Measurements from ENCODE around the gene DLG2.

Gene DLG2

DNA sequence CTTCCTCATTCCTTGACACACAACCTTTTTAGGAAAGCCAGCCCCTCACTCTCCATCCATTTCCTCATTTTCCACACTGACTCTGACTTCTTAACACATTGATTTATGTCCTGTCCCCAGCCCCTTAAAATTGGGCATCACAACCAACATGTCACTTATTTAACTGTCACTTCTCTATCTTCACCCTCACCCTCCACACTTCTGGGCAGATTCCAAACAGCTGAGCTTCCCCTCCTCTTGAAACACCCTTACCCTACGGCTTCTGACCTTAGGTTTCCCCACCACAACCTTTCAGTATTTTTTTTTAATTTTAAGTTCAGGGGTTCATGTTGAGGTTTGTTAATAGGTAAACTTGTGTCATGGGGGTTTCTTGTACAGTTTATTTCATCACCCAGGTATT is 696.3 kb downstream of the DLG2 start:
- H3K4me3 ChIP-seq (ENCODE audit: low read depth, low read length): no peak overlapping the region

DNA sequence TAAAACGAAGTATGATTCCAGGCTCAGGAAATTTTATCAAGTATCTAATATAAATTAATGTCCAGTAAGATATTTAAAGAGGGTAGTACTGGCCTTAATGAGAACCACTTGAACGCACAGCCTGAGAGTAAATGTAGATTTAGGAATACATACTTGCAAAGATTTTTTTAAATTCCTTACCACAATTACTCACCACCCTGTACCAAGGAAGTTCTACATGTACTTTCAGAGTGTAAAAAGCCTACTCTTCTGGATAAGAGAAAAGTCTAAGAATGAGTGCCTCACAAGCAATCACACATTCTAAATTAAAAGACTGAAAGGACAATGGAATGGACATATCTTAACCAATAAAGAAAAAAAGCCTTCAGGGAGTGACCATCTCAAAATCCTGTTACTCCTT is 697.4 kb downstream of the DLG2 start:
- no peak overlapping the region for H3K4me3 ChIP-seq (ENCODE audit: low read depth, low read length)

DNA sequence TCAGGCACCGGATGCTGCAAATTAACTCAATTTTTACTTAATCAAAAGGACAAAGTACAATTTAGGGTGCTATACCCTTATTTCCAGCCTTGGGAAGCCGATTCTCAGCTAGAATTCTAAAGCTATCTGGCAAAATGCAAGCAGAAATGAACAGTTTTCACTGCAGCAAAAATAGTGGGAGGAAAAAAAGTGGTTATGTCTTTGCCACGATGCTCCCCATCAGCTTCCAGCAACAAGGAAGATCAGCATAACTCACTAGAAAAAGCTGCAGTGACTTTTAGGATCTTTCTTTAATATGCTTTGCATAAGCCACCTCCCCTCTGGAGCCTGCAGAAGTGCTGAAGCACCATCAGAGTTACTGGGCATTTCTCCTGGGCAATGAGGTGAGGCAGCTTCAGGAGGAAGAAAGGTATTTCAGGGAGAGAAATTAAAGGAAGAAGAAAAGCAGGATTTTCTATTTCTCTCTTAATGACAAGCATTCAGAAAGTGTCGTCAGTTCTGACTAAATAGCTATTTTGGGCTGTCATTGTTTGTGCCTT is 702.9 kb downstream of the DLG2 start:
- H3K4me3 ChIP-seq (ENCODE audit: low read depth, low read length): no peak overlapping the region

DNA sequence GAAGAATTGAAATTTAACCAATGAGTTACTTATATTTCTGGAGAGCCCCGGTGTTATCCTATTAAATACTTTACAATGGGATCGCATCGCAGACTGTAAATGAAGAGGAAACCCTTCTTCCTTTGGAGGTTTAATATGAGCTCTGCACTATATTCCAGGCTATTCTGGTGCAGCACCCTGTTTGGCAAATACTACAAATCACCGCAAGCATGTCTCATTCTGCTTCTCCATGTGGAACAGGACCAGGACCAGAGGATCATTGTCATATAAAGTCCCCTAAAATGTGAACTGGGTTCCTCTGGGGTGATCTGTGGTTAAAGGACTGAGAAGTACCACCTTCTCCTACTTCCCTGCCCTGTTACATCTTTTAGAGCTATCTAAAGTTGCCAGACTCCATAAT is 703.7 kb downstream of the DLG2 start:
- H3K4me3 ChIP-seq (ENCODE audit: low read depth, low read length): no peak overlapping the region

DNA sequence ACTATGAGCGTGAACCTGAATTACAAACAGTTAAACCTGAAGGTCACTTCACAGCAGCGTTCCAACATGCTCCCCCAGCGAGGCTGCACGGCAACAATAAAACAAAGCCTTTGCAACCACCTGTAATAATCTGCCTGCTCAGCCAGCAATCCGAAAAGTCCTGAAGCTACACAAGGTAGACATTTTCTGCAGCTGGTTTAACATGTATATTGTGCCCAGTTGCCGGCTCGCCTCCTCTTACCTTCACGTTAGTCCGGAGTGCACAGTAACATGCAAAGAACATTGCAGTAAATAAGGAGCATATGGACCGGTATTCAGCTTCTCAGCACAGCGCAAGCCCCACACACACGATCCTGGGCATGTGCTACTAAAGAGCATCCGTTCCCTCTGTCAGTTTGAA is 704.3 kb downstream of the DLG2 start:
- no peak overlapping the region for H3K4me3 ChIP-seq (ENCODE audit: low read depth, low read length)

DNA sequence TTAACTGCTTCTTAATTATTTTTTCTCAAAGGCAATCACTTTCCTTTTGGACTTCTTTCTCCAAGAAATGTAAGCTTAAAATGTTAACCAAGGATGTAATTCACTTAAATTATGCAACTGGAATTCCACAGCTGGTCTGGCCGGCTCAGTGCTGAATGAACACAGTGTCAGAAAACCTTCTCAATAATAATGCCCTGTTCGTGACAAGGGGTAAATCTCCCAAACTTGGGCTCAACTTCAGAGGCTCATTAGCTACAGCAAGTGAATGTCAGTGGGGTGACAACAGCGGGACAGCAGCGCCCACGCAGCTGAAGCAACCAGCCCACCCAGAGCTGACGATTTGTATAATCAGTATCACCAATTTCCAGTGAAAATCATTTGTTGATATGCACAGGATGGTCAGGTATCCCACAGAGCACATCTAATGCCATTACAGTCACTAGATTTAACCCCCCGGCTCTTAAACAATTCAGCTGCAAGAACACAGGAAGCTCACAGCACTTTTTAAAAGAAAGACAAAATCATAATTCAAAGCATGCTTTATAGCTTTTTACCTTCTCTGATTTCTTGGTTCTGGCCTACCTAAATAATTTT is 704.8 kb downstream of the DLG2 start:
- no peak overlapping the region for H3K4me3 ChIP-seq (ENCODE audit: low read depth, low read length)

DNA sequence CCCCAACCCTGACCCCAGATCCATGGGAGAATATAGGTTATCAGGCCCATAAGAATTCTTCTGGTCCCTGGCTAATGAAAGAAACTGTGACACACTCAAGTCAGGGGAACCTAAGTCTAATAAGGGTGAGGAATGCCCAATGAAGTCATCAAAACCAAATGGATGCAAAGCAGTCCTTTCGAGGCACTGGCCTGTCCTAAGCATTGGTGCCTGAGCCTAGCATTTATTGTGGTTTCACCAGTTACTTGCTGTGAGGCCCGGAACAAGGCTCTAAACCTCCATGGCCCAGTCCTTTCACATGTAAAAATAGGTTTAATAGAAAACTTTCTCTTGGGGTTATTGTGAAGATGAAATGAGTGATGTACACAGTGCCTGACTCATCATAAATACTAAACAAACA is 712.6 kb downstream of the DLG2 start:
- no peak overlapping the region for H3K4me3 ChIP-seq (ENCODE audit: low read depth, low read length)

DNA sequence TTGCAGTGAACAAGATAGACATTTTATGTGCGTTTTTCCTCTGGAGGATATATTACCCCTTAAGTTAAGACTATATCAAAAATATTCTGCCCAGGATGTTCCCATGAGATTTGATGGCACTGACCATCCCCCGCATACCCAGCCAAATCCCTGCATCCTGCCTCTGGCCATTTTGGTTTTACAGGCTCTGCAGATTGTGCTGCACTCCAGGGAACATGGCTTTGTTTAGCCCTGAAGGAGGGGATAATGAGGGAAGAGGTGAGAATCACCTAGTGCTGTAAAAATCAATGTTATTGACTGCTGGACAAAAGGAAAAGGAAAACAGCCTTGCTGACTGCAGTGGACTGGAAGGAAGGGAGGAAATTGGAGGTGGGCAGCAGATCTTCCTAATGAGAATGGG is 717.4 kb downstream of the DLG2 start:
- H3K4me3 ChIP-seq (ENCODE audit: low read depth, low read length): no peak overlapping the region

DNA sequence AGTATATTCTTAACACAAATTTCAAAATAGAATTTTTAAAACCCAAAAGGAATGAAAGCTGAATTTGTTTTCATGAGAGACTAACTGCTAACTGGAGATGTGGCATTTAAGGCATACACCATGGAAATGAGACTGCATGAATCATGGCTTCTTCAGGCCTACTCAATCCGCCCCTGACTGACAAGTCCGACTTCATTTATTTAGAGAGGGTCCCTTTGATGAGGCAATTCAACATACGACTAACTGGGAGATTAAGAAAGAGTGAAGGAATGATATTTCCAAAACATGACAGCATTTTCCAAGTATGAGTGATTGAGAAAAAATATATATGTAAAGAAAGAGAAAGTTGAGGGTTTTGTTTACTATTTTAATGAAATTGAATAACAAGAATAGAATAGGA is 720.1 kb downstream of the DLG2 start:
- H3K4me3 ChIP-seq (ENCODE audit: low read depth, low read length): no peak overlapping the region

DNA sequence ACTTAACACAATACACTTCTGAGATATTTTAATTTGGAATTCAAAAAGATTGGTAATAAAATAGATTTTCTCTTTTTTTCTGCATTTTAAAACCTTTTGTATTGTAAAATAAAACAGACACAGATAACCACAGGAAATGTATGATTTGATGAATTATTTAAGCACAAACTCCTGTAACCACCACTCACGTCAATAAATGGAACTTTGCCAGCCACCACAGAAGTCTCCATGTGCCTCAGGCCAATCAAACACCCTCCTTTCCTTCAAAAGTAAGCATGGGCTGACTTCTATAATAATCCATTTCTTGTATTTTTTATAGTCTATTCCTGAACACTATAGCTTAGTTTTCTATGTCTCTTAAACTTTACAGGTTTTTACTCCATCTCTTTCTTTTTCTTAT is 721.7 kb downstream of the DLG2 start:
- H3K4me3 ChIP-seq (ENCODE audit: low read depth, low read length): no peak overlapping the region

DNA sequence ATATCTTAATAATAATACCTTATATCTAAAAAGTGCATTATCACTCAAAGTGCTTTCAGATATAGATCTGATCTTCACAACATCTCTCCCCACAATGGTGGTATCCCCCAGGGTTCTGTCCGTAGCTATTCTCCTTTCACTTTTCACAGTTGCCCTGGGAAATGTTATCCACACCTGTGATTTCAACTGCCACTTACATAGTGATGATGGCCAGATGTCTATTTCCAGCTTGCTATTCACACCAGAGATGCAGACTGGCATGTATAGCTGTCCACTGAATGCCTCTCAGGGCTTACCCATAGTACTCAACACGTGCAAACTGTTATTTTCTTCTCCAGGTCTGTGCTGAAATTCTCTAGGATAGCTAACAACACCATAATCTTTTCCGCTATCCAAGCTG is 724.7 kb downstream of the DLG2 start:
- no peak overlapping the region for H3K4me3 ChIP-seq (ENCODE audit: low read depth, low read length)

DNA sequence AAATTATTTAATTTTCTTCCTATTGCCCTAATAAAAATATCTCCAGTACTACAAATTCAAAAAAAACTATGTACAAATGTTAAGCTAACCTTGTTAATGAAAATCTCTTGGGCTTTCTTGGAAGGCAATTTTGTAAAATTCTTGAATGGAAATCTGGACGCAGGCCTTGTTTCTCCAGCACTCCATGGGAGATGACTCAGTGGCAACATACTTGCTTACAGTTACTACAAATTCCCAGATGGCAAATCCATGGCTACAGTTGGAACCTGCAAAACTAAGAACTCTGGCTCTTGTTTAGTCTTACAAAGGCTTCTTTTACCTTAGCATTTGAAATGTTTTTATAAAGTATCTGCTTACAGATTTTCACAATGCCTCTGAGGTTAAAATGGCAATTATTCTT is 725.2 kb downstream of the DLG2 start:
- H3K4me3 ChIP-seq (ENCODE audit: low read depth, low read length): no peak overlapping the region

DNA sequence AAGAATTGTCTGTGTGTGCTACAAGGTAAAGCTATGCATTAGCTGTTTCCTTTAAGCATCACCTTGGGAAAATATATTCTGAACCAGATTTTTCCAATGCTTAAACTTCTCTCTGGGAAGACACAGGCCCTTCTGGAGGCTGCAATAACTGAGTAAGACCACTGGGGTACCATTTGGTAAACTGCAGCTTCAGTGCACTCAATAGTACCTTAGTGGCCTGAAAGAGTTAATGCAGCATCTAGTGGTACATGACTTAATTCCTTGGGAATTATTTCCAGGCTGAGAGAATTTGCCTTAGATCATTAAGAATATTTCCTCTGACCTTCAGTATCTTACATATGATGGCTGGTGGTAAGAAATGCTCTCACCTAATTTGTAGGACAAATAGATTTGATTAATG is 727.4 kb downstream of the DLG2 start:
- H3K4me3 ChIP-seq (ENCODE audit: low read depth, low read length): no peak overlapping the region

DNA sequence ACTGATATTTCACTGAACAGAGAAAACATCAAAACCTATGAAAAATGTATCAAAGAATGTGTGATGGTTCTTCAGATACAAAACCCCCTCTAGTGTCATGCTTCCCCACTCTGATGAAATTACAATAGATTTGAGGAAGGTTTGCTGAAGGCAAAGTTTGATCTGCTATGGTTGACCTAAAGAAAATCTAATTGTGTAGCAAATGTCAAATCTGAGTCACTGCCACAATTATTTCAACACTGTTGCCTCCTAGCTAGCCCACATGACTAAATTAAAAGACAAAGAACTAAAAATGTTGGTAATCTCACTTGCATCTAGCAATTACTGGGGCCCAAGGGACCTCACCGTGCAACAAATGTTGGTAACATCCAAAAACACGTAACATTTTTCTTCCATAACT is 728.0 kb downstream of the DLG2 start:
- H3K4me3 ChIP-seq (ENCODE audit: low read depth, low read length): no peak overlapping the region

DNA sequence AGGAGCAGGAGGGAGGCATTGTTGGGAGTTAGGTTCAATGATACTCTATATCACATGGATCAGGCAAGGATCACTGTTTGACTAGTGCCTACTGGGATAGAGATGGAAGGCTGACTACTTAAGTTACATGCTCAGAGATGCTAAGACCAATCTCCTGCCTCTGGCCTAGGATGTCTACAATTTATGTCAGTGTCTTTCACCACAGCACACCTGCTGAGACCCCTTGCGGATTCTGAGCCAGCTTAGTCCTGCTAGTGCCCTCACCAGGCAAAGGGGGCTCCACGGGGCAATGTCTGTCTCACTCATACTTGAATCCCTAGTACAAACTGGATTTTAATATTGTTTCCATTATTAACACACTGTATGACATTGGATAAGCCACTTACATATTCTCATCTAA is 732.5 kb downstream of the DLG2 start:
- no peak overlapping the region for H3K4me3 ChIP-seq (ENCODE audit: low read depth, low read length)

DNA sequence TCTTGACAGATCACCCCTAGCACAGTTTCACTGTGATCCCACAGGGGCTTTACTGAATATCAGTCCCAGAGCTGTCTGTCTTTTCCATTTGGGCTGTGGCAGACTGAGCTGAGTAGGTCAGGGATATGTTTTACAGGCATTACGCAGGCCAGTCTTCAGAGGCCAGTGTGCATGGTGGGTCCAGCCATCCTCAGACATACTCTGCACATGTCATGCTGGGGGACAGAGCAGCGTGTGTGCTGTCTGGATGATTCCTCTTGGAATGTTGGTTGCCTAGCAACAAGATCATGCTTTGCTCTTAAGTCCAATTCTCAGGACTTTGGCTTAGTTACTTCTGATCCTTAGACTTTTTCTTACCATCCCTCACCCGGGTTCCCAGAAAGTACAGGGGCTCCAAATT is 736.5 kb downstream of the DLG2 start:
- H3K4me3 ChIP-seq (ENCODE audit: low read depth, low read length): no peak overlapping the region

DNA sequence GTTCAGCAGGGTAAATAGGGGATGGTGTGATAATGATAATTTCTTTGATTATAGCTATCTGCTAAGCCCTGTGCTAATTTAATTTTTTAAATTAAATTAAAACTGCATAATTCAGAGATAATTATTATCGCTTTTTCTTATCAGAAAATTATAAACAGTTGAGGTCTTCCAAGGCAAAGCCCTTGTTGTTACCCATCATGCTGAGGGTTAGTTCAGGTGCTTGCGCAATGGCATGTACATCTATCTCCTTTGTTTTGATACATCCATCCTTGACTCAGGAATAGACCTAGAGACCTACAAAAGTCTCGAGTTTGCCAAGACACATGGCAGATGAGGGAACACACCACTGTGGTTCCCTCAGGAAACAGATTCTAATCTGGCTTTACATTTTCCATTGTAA is 737.6 kb downstream of the DLG2 start:
- H3K4me3 ChIP-seq (ENCODE audit: low read depth, low read length): no peak overlapping the region

DNA sequence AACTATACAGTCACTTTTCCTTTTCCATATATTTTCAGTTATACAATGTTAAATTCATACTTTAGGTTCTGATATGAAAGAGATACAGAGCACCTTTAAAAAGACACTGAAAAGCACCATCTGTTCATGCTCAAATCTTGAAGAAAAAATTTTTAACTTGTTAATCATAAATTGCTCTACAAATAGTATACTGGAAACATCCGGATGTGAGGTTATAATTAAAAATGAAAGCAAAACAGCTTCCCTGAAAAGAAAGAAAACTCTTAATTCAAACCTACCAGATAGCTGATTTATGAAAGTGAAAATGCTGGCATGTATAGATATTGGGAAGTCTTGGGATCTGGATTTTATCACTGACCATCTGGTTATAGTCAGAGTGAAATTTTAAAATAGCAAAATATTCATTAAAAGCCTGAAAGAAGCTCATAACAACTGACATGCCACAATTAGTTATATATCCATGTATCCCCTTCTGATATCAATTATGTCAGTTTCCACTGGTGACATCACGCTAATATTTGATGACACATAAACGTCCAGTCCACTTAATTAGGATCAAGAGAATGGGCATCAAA is 740.0 kb downstream of the DLG2 start:
- H3K4me3 ChIP-seq (ENCODE audit: low read depth, low read length): no peak overlapping the region

DNA sequence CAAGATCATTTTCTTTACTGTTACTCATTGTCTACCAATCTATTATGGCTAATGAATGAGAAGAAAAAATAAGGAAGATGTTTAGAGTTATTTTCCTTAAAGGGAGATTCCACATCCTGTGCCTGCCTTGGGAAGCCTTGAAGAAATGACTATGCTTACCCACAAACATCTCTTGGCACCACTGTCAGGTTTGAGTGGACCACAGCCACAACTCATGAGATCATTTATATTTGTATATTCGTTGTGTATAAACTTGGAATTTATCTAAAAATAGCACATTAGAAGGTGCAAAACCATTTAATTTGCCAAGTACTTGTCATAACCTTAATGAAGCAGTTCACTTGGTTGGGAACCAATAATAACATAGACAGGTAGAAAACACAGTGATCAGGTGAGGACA is 740.8 kb downstream of the DLG2 start:
- no peak overlapping the region for H3K4me3 ChIP-seq (ENCODE audit: low read depth, low read length)

DNA sequence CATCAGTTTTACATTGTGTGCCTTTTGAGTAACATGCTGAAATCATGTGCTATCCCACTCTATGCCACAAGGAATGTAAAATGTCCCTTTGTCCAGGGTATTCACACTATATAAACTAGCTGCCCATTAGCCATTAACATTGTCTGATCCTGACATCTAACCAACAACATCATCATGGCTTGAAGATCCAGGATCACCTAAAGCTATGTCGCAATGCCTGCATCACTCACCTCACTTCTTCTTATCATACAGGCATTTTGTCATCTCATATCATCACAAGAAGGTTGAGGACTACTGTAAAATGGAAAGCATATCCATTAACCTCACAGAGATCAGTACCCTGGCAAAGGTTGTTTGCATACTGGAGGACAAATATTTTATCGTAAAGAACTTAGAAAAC is 742.3 kb downstream of the DLG2 start:
- H3K4me3 ChIP-seq (ENCODE audit: low read depth, low read length): no peak overlapping the region

DNA sequence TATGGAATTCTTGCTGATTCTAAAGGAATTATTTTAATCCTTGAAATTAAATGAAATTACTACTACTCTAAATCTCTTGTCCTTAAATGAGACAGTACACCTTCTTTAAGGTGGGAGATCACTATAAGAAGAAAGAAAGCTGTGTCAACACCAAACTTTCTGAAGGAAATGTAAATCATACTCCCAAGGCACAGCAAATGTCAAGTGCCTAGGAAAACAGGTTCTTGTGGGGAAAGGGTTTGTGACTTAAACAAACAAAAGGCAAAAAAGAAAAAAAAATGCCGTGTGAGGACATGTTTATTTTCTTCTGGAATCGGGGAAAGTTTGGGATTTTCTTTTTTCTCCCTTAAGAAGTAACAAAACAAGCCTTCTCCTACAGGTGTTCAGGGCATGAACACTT is 745.1 kb downstream of the DLG2 start:
- no peak overlapping the region for H3K4me3 ChIP-seq (ENCODE audit: low read depth, low read length)

DNA sequence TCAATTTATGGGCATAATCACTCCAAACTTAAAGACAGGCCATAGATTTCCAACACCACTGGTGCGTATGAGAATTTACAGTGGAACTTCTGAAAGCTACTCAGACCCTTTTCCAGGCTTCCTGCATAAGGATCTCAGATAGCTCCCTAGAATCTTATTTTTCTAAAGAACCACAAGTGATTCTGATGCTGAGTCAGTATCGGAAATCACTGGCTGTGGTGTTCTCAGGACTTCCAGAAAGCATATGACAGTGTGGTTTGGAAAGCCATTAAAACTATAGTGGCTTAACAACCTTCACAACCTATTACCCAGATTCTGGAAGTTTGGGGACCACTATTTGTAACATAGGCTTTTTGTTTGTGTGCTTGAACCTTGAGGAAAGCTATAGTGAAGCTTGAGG is 756.0 kb downstream of the DLG2 start:
- H3K4me3 ChIP-seq (ENCODE audit: low read depth, low read length): no peak overlapping the region

DNA sequence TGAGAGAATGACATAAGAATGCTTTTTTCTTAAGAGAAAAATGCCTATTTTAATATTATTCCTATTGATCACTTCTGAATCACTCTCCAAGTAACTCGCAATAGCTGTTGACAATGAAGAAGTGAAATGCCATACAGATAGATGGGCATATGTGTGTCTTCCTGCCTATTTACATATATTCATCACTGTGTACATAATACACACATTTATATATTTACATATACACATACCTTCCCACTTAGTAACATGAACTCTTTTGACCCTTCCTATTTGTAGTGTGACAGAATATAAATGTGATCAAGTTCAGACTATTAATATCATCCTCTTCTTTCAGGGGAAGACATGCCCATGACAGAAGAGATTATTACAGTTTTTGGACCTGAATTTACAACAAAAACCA is 756.7 kb downstream of the DLG2 start:
- no peak overlapping the region for H3K4me3 ChIP-seq (ENCODE audit: low read depth, low read length)
